ENCODE results near the gene STAT1.

GRCh38 chr2:190927301-190927700 is 86.7 kb downstream of the STAT1 start:
- TF ChIP-seq CTCF (IDR thresholded peaks at IDR 0.05): no peak
- TF ChIP-seq POLR2A (IDR thresholded peaks at IDR 0.05): no peak
